EH (cell line): ENCODE data around the gene COL12A1.

Experiments
- DNase-seq: peaks from one replicate; pipeline ENCODE4 v3.0.0-alpha.2; 2015; ENCODE audit warnings: low read depth

COL12A1 gene

GRCh38 chr6:75098709-75099108, 107.1 kb downstream of the COL12A1 start:
- peak; percentile 98 for DNase-seq

GRCh38 chr6:75096966-75097365, 108.9 kb downstream of the COL12A1 start:
- no peak for DNase-seq

- peak; percentile 93 for DNase-seq
Observed at GRCh38 chr6:75094614-75095200, 111.1 kb downstream of the COL12A1 start.

GRCh38 chr6:75091467-75092190, 114.2 kb downstream of the COL12A1 start:
- DNase-seq: peak; percentile 36

- no peak for DNase-seq
Observed at GRCh38 chr6:75090576-75090975, 115.3 kb downstream of the COL12A1 start.

- no peak for DNase-seq
Observed at GRCh38 chr6:75089921-75090320, 115.9 kb downstream of the COL12A1 start.

- no peak for DNase-seq
Observed at GRCh38 chr6:75089151-75089897, 116.5 kb downstream of the COL12A1 start.

- DNase-seq: no peak
Observed at GRCh38 chr6:75085931-75086635, 119.8 kb downstream of the COL12A1 start.

- no peak for DNase-seq
Observed at GRCh38 chr6:75084872-75085381, 120.9 kb downstream of the COL12A1 start.

GRCh38 chr6:75084018-75084417, 121.8 kb downstream of the COL12A1 start:
- no peak for DNase-seq

- DNase-seq: peak; percentile 45
Observed at GRCh38 chr6:75081921-75082320, 123.9 kb downstream of the COL12A1 start.

GRCh38 chr6:75081047-75081446, 124.8 kb downstream of the COL12A1 start:
- DNase-seq: no peak

- DNase-seq: peak; percentile 28
Observed at GRCh38 chr6:75079589-75079988, 126.3 kb downstream of the COL12A1 start.

GRCh38 chr6:75077701-75078100, 128.2 kb downstream of the COL12A1 start:
- DNase-seq: no peak

GRCh38 chr6:75076009-75076408, 129.8 kb downstream of the COL12A1 start:
- no peak for DNase-seq

GRCh38 chr6:75070244-75070643, 135.6 kb downstream of the COL12A1 start:
- DNase-seq: no peak

- DNase-seq: peak; percentile 55
Observed at GRCh38 chr6:75065523-75065922, 140.3 kb downstream of the COL12A1 start.

GRCh38 chr6:75052491-75052890, 153.4 kb downstream of the COL12A1 start:
- DNase-seq: no peak

- DNase-seq: no peak
Observed at GRCh38 chr6:75049308-75049707, 156.5 kb downstream of the COL12A1 start.

- DNase-seq: peak; percentile 64
Observed at GRCh38 chr6:75044846-75045245, 161.0 kb downstream of the COL12A1 start.

- no peak for DNase-seq
Observed at GRCh38 chr6:75041381-75041780, 164.5 kb downstream of the COL12A1 start.
